ENCODE results near the gene TUBB4B.
A peak's percentile ranks its signal among the peaks of the same experiment; 100 is the strongest.

TUBB4B gene

DNA sequence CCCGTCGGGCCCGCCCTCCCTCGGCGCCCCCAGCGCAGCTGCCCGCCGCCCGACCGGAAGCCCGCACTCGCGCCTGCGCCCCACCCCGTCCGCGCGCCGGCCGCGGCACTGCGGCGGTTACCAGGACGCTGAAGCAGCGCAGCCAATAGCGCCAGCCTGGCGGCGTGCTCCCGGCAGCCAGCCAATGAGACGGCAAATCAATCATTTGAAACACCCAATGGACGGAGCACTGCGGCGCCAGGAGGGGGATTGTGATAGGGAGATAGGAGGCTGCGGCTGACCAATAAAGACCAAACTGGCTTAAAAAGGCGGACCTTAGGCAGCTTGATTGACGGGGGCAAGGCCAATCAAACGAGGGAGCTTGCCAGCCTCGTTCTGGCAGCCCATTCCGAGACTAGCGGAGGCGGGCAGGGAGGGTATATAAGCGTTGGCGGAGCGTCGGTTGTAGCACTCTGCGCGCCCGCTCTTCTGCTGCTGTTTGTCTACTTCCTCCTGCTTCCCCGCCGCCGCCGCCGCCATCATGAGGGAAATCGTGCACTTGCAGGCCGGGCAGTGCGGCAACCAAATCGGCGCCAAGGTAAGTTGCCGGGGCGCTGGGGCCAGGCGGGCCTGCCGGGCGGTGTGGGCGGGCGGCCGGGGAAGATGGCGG lies at the start of gene TUBB4B:
TUBB4B (plus strand) TSS at position 447 of the 649 bp plus-strand sequence; CDS start at position 521, 74 bp downstream.
- DNase-seq: peak; percentile 99

DNA sequence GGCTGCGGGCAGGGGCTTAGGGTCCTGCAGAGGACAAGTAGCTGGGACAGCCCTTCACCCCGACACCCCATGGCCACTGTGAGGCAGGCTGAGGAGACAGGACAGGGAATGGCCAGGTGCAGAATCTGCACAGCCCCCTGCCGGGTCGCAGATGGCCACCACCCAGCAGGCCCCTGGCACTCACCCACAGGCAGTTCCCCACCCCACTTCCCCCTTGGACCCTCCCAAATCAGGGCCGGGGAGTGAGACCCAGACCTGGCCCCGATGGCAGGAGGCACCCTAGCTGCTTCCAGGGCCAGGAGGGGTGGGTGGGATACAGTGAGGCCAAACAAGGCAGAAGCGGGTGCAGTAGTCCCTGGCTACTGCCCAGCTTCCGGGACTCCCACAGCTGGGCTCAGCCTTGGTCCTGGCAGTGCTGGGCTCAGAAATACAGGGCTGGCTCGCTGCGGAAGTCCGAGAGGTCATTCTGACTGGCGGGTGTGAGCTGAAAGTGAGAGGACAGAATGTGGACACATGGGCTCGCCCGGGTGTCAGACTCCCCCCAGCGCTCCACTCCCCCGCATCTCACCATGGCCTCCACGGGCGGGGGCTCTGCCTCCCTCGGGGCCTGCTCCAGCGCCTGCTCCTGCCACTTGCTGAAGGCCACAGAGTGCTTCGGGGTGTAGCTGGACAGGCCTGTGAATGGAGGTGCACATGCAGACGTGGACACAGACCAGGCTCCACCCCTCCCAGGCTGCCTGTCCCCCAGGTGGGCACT lies 49.2 kb upstream of the TUBB4B start:
- DNase-seq: no peak

DNA sequence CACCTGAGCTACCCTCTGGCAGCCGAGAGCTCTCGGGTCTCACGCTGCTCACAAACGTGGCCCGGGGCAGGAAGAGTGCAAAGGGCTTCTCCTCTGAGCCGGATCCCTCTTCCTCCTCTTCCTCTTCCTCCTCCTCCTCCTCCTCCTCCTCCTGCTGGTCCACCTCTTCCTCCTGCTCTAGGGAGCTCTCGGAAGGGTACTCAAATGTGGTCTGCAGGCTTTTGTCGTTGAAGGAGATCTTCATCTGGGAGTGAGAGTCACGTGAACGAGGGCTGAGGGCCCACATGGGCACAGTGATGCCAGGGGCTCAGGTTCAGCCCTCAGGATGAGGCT lies 48.7 kb upstream of the TUBB4B start:
- DNase-seq: no peak

DNA sequence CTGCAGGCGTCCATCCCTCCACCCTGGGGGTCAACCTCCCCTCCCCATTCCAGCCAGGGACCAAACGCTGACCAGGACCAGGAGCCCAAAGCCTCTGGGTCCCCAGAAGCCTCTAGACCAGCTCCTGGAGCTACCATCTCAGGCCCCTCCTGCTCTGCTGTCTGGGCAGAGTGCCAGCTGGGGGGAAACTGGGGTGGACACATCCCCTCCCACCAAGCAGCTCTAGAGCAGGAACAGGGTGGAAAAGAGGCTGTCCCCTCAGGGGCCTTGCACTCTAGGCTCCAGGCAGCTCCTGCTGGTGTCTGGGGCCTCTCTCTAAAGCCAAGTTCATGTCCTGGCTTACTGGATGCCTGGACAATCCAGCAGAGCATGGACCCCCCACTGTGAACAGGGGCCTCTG lies 48.2 kb upstream of the TUBB4B start:
- DNase-seq: no peak

DNA sequence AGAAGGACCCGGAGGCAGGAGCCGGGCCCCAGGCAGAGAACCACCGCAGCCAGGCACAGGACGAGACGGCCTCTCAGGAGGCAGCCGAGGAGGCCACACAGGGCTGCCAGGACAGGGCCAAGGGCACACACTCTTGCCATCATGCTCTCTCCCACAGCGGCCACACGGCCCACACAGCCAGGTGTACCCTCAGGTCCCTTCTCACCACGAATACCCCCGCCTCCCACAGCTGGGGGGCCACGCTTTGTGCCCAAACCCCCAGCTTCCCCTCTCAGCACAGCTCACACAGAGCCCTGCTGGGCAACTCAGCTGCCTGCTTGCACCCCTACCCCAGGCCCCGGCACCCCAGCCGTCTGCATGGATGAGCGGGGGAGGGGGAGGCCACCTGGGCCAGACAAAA lies 47.3 kb upstream of the TUBB4B start:
- no peak for DNase-seq

DNA sequence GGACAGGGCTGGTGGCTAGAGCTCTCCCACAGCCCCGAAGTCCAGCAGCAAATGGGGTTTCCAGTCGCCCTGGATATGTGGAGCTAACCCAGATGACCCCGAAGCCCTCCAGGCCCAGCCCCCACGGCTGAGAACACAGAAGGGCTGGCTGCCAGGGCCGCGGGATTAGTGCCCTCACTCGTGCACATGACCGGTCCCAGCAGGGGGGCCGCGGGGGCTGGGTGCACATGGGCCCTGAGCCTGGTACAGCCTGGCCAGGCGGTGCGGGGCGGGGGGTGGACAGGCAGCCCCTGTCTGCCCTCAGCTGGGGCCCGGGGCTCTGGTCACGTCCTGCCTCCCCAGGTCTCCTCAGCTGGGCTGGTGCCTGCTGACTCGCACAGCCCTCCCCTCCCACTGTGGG lies 46.7 kb upstream of the TUBB4B start:
- no peak for DNase-seq

DNA sequence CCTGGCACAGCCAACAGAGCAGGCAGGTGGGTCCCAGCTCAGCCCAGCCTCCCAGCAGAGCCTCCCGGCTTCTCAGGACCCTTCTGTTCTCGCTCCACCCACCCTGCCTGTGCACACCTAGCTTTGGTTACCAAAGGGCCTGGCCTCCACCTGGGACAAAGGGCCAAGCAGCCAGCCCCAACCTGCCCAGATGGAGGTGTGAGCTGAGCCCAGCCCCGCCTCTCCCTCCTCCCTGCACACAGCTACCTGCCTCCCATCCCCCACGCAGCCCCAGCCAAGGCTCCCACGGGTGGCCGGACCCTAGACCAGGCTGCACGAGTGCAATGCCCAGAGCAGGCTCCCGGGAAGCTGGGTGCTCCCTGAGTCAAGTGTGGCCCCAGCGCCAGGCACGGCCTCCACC lies 46.2 kb upstream of the TUBB4B start:
- peak; percentile 21 for DNase-seq

DNA sequence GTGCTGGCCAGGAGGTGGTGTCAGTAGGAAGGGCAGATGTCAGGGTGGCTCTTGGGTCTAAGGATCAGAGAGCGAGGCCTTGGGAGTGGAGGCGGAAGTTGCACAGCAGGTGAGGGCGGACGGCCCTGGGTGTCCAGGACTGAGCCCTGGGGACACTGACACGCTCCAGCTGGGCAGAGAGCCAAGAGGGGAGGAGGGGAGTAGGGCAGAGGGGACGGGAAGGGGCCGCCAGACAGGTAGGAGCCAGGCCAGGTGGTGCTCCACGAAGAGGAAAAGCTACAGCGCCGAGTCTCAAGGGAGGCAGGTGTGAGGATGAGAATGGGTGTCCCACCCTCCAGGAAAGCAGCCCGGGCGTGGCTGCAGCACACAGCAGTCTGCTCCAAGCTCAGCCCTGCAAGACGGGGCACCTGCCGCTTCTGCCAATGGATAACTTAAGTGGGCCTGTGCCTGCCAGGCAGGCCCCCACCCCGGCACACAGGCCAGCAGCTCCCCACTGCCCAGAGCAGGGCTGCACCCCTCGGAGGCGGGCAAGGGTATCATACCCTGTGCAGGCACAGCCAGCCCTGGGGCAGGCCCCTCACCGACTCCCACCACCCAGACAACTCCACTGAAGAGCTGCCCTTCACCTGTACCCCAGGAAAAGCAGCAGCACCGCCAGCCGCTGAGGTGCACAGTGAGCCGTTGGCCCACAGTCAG lies 45.4 kb upstream of the TUBB4B start:
- DNase-seq: peak; percentile 91

DNA sequence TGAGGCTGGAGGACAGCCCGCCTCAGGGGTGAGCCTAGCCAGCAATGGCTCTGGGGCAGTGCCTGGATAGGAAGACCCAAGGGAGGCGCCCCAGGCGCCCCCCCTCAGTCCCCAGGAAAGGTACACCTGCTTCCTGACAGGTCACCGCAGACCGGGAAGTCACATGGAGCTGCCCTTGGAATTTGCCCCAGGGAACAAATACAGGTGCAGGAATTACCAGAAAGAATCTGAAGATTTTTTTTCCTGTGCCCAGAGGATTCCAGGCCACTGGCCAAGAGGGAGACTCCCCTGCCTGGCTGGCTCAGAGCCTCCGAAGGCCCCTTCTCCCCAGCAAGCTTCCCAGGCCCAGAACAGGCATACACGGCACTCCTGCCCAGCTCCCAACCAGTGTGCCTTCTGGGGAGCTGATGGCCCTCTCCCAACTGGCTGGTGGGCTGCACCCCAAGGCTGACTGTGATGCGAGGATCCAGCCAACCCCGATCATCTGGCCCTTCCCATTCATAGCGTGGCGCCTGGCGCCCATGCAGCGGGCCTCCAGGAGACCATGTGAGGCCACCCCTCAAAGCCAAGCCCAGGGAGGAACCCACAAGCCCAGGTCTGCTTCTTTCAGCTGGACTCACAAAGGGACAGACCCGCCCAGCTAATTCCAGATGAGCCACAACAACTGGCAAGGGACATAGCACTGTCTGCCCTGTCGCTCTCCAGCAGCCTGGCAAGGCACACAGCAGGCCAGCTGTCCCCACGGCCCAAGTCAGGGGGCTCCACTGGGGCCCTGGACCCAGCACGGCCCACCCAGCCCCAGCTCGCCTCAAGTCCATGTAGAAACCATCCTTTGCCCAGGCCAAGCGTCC lies 42.8 kb upstream of the TUBB4B start:
- no peak for DNase-seq

DNA sequence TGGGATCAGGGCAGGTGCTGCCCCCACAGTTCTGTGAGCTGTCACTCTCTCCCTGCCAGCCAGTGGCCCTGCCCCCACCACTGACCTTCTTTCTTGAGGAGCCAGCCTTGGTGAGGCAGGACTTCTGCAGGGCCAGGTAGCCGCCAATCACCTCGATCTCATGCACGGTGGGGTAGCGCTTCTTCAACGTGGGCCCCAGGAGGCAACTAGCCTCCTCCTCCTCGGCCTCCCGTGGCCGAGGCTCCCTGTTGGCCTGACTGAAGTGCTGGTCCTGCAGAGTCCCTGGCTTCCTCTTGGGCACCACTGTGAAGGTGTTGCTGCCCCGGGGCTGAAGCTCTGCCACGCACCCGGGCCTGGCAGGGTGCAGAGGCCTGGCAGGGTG lies 42.2 kb upstream of the TUBB4B start:
- DNase-seq: no peak

DNA sequence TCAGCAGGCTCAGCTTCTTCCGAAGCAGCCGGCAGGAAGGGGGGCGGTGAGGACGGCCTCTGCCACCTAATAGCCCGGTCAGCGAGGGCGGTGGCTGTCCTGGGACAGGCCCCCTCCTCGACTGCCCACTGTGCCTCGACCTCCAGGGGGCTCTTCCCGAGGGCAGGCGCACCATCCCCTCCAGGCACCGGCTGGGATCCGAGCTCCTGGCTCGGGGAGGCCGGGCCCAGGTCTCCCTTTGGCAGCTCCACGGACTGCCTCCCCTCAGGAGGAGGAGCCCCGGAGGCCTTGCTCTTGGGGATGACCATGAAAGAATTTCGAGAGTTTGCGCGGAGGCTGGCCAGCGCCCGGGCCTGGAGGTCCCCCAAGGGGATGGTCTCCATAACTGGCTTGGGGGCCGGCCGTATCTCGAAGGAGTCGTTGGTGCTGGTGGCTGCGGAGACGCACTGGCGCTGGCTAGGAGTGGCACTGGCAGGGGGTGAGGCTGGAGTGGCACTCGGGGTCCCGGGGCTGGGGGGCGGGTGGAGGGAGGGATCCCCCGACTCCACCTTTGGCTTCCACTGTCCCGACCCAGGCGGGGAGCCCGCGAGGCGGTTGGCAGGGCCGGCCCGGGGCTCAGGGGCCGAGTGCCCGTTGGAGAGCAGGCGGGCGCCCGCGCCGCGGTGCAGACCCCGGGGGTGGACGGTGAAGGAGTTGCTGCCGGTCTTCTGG lies 41.5 kb upstream of the TUBB4B start:
- no peak for DNase-seq

DNA sequence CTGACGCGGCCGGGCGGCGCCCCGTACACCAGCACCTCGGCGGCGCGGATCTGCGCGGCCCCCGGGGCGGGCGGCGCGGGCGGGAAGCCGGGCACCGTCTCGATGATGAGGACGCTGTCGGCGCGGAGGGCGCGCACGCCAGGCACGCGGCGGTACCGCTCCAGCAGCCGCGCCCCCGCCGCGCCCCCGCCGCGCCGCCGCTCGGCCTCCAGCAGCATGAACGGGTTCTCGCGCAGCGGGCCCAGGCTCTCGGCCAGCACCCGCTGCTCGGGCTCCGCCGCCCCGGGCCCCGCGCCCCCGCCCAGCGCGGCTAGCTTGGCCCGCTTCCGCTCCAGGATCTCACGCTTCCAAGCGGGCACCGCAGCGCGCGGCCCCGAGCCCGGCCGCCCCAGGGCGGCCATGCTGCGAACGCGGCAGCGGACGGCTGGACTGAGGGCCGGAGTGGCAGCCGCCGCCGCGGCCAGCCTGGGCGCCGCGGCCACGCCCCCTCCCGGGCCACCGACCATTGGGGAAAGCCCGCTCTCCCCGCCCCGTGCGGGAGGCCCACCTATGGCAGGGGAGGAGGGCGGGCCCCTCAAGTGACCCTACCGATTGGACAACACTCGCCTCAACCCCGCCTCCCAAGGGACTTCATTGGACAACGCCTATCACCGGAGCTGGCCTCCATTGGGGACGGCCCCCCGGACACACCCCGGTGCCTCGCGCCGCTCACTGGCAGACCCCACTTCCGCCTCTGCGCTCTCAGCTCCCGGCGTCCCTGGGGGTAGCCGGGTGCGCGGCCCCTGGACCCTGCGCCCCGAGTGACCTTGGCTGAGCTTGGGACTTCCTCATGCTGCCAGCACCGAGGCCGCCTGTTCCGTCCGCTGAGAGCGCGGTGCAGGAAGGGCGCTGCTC lies 40.5 kb upstream of the TUBB4B start, which contains the start of gene TPRN:
TPRN (minus strand) TSS at position 431 of the 894 bp plus-strand sequence; CDS start at position 401, 30 bp downstream.
- peak; percentile 100 for DNase-seq

DNA sequence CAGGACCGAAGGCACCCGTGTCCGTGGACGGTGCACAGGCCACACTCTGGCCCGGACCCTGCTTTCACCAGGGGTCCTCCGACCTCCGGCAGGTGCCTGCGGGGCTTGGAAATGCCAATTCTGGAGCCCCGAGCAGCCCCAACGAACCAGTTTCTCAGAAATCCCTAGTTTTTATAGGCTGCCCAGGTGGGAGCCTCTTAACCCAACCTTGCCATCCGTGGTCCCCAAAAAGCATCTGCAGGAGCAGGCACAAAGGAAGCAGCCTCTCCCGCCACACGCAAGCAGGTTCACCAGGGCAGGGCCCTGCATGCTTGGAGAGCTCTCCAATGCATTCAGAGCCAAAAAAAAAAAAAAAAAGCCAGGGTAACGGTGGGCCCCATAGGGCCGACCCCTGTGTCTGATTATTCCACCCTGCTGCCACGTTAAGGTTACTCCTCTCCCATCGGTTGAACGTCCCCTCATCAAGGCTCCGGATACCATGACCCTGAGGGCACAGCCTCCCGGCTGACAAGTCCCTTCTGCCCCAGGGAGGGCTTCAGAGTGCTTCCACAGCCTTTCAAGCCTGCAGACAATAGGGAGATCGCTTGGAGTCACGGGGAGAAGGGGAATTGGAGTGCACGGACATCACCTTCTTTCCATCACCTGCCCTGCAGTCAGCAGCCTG lies 39.8 kb upstream of the TUBB4B start:
- DNase-seq: no peak

DNA sequence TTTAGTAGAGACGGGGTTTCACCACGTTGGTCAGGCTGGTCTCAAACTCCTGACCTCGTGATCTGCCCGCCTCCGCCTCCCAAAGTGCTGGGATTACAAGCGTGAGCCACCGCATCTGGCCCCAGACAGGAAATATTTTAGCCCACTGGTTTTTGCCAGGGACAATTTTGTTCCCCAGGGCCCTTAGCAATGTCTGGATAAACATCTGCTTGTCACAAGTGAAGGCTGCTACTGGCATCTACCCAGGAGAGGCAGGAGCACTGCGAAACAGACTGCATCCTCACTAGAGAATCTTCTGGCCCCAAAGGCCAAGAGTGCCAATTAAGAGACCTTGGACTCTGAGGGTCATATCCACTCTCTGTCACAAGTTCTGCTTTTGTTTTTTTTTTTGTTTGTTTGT lies 38.1 kb upstream of the TUBB4B start:
- DNase-seq: no peak

DNA sequence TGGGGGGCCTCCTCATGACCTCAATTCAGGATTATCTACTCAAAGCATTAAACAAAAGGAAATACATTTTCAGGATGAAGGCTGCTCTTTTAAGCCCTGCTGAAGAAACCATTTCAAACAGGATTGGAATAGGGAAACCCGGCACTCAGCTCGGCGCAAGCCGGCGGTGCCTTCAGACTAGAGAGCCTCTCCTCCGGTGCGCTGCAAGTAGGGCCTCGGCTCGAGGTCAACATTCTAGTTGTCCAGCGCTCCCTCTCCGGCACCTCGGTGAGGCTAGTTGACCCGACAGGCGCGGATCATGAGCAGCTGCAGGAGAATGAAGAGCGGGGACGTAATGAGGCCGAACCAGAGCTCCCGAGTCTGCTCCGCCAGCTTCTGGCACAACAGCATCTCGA lies 36.4 kb upstream of the TUBB4B start:
- no peak for DNase-seq

DNA sequence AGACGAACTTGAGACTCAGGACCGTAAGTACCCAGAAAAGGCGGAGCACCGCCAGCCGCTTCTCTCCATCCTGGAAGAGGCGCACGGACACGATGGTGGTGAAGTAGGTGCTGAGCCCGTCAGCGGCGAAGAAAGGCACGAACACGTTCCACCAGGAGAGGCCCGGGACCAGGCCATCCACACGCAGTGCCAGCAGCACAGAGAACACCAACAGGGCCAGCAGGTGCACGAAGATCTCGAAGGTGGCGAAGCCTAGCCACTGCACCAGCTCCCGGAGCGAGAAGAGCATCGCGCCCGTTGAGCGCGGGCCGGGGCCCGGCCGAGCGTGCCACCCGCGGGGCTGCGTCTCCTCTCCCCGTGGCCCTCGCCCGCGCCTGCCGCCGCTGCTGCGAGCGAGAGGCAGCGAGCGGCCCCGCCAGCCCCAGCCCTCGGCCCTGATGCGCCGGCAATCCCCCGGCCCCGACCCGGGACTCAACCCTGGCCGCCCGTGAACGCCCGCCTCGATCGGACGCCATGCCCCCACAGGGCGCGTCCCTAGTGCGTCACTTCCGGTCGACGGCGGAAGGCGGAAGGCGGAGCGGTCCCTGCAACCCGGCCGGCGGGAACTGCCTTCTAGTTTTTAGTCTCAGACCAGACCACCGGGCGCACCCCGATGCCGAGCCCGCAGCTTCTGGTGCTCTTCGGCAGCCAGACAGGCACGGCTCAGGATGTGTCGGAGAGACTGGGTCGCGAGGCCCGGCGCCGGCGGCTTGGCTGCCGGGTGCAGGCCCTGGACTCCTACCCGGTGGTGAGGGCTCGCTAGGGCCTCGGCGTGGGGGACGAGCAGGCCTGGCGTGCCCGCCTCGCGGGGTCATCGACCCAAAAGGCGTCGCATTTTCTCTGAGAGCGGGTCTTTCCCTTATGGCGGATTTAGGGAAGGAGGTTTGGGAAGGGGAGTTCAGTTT lies 35.7 kb upstream of the TUBB4B start, which contains the start of the genes NDOR1 and TMEM203:
NDOR1 (plus strand) TSS at position 575 of the 944 bp plus-strand sequence; CDS start at position 653, 78 bp downstream.
TMEM203 (minus strand) TSS at position 523 of the 944 bp plus-strand sequence; CDS start at position 289, 234 bp downstream.
- peak; percentile 80 for DNase-seq

DNA sequence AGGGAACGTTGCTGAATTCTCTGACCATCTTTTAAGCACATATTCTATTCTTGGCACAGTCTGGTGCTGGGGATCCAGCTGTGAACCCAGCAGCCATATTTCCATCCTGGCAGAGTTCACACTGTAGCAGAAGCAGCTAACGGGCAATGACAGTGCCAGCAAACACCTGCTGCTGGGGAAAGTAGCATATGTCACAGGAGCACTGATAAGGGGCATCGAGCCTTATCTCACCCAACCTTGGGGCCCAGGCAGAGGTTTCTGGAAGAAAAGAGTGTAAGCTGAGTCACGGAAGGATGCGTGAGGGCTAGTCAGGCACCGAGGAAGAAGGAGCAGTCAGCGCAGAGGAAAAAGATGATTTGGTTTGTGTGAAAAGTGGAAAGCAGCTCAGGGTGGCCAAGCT lies 34.5 kb upstream of the TUBB4B start:
- DNase-seq: no peak

DNA sequence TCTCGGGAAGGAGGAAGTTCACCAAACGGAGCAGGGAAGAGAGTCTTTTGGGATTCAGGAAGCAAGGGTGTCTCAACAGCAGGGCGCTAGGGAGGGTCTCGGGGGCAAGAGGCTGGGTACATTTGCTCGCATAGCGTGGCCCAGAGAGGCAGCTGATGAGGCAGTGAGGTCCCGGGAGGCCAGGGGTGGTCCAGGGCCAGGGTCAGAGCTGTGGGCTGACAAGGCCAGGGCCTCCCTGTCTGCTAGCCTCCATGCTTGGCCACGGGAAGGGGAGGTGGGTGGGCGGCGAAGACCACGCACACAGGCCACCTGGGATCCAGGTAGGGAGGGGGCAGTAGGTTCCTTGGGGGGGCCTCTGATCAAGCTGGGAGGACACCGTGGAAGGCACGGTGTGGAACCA lies 29.6 kb upstream of the TUBB4B start:
- no peak for DNase-seq

DNA sequence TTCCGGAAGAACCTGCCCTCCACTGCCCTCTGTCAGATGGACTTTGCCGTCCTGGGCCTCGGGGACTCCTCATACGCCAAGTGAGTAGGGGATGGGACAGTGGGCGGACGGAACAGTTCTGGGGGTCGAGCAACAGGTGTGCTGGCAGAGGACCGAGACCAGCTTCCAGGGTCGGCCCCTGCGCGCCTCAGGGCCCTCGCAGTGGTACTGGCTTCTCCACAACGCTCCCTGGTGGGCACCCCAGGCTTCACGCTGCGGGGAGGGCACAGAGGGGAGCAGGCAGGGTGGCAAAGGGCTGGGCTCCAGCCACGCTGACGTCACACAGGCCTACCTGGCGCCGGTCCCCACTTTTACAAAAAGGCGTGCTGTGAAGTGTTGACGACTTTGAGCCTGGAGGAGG lies 28.6 kb upstream of the TUBB4B start:
- DNase-seq: no peak
